Left forelimb (tissue), 1 donor: ENCODE results near the gene IL12B.
"Not testable (repeated sequence)": the region's sequence is repeated elsewhere in the genome, so short reads cannot be mapped to it uniquely, and the experiment has no call there.

Experiments
- DNase-seq: peaks from one replicate; pipeline ENCODE4 v3.0.0-alpha.2; 2018; ENCODE audit warnings: low spot score

The IL12B gene

GRCh38 chr5:159330131-159330800 lies at the start of gene IL12B:
Gene IL12B, minus strand, starts transcription at chr5:159330487. Its CDS starts 3,705 bp downstream, at chr5:159326782.
- DNase-seq: no peak

- no peak for DNase-seq
Observed at GRCh38 chr5:159377653-159378052, 47.4 kb upstream of the IL12B start.

- DNase-seq: not testable (repeated sequence)
Observed at GRCh38 chr5:159367866-159368265, 37.6 kb upstream of the IL12B start.

- DNase-seq: not testable (repeated sequence)
Observed at GRCh38 chr5:159366776-159367175, 36.5 kb upstream of the IL12B start.

GRCh38 chr5:159362220-159362619 lies 31.9 kb upstream of the IL12B start:
- DNase-seq: no peak

GRCh38 chr5:159359871-159360270 lies 29.6 kb upstream of the IL12B start:
- DNase-seq: not testable (repeated sequence)

- no peak for DNase-seq
Observed at GRCh38 chr5:159359408-159359807, 29.1 kb upstream of the IL12B start.

GRCh38 chr5:159353661-159354252 lies 23.5 kb upstream of the IL12B start:
- DNase-seq: no peak

- not testable (repeated sequence) for DNase-seq
Observed at GRCh38 chr5:159350644-159351043, 20.4 kb upstream of the IL12B start.

GRCh38 chr5:159350216-159350615 lies 19.9 kb upstream of the IL12B start:
- DNase-seq: not testable (repeated sequence)

GRCh38 chr5:159345861-159346260 lies 15.6 kb upstream of the IL12B start:
- DNase-seq: no peak

GRCh38 chr5:159345336-159345735 lies 15.0 kb upstream of the IL12B start:
- no peak for DNase-seq

- no peak for DNase-seq
Observed at GRCh38 chr5:159343295-159344094, 13.2 kb upstream of the IL12B start.

- no peak for DNase-seq
Observed at GRCh38 chr5:159342840-159343239, 12.6 kb upstream of the IL12B start.

GRCh38 chr5:159341906-159342310 lies 11.6 kb upstream of the IL12B start:
- DNase-seq: no peak

- no peak for DNase-seq
Observed at GRCh38 chr5:159341145-159341544, 10.9 kb upstream of the IL12B start.

- DNase-seq: no peak
Observed at GRCh38 chr5:159340511-159340910, 10.2 kb upstream of the IL12B start.

GRCh38 chr5:159339460-159339859 lies 9.2 kb upstream of the IL12B start:
- no peak for DNase-seq

GRCh38 chr5:159338118-159338517 lies 7.8 kb upstream of the IL12B start:
- DNase-seq: no peak

- no peak for DNase-seq
Observed at GRCh38 chr5:159337016-159337955, 7.0 kb upstream of the IL12B start.

- DNase-seq: no peak
Observed at GRCh38 chr5:159336586-159336985, 6.3 kb upstream of the IL12B start.

GRCh38 chr5:159333545-159333925 lies 3.2 kb upstream of the IL12B start:
- no peak for DNase-seq
